ENCODE results near the gene CDK5RAP3.
"Not testable (repeated sequence)": the region's sequence is repeated elsewhere in the genome, so short reads cannot be mapped to it uniquely, and the experiment has no call there.

DNA sequence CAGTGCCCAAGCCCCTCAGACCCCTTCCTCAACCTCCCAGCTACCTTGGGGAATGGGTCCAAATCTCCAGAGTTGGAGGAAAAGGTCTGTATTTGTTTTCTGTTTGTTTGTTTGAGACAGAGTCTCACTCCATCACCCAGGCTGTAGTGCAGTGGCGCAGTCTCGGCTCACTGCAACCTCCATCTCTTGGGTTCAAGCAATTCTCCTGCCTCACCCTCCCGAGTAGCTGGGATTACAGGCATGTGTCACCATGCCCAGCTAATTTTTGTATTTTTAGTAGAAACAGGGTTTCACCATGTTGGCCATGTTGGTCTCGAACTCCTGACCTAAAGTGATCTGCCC, 46.9 kb downstream of the CDK5RAP3 start:
- TF ChIP-seq POLR2A, POLR2AphosphoS5 (IDR thresholded peaks at IDR 0.05; ENCODE audit: low read depth, low read length): not testable (repeated sequence)
